HG03108 (cell line): ENCODE results near the gene RAET1G.
"Not testable (repeated sequence)": the region's sequence is repeated elsewhere in the genome, so short reads cannot be mapped to it uniquely, and the experiment has no call there.

Experiments used
- ATAC-seq: cut with Tn5 transposase; IDR thresholded peaks from one replicate; pipeline ENCODE4 v1.9.1; 2021; ENCODE audit warnings: moderate library complexity; ENCODE audit not compliant: unreplicated experiment

The RAET1G gene

DNA sequence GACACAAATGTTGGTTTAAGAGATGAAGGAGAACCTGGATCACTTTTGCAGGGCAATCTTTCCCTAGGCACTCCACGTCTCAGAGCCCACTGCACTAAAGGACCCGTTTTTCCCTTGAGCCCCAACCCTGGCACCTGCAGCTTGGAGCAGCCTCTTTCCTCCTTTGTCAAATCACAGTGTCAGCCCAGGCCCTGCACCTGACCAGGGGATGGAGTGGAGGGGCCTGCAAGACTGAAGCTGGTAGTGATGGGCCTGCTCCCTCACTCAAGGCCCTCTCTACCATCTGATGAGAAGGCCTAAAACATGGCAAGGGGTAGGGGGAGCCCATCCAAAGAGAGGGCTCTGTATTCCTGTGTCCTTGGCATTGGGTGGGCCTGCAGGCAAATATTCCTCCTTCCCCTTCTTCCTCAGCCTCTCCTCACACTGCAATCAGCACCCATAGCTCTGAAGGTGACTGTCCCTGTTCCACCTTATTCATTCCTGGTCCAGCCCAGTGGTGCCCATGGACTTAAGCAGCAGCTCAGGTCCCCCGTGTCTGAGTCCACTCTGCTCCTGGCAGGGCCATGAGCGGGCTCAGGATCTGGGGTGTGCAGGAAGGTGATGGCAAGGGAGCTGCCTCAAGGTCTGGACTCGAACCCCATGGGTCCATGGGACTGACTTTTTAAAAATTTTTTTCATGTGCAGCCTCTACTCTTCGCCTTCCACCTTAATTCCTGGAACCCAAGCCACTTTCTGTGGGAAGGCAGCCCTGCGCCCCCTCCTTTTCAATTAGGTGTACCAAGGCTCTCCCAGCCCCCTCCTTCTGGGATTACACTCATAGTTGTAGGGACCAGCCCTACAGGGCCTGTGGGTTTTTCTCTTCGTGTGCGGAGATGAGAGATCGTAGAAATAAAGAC is 6.7 kb downstream of the RAET1G start:
- ATAC-seq = no peak

DNA sequence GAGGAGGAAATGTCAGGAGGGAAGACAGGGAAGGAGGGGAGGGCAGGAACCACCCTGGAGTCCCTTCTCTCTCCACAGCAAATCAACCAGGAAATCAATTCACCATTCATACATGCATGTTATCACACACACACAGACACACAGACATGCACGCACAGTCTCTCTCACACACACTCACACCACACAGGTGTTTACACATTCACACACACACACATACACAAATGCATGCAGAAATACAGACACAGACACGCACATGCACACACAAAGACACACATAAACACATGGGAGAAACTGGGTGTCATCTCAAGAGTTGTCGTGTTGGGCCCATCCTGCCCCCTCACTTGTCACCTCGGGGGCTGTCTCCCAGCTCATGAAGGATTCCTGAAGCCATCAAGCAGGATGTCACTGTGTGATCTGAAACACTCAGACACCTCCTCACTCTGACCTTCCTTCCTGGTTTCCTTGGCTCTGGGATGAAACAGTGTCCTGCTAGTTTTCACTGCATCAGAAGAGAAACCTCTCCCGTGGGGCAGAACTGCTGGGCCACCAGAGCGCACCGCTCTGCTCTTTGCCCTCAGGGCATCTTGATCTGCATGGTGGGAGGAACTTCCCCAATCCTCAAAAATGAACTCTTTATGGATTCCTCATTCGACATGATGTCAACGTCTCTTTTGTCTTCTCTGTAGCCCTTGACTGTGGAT is 9.2 kb downstream of the RAET1G start:
- ATAC-seq = no peak

DNA sequence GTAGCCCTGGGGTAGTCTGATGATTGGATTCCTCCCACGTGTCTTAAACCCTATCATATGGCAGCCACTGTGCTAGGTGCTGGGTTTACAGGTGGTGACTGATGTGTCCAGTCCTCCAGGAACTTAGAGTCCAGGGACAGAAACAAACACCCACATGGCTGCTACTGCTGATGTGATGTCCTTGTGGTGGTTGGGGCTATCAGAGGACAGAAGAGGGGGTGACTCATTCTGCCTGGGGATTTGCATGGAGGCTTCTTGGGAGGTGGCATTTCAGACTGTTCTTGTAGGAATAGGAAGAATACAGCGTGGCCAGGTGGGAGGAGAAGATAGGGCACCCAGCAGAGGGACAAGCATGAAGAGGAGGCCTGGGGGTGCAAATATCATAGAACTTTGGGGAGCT is 9.8 kb downstream of the RAET1G start:
- ATAC-seq = no peak

DNA sequence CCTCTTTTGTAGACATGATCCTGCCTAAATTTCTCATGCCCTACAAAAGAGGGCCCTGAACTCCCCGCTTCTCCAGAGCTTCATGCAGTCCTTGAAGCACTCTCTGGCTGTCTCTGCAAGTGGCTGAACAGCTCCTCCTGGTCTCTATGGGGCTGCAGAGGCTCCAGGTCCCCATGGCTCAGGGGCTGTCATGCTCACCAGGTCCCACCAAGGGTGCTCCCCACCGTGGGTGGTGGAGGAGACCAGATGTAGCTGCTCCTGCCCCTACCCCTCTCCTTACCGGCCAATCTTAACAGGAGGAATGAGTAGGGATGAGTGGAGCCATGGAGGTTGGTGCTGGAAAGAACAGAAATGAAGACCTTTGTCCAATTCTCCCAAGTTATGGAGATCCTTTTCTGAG is 10.2 kb downstream of the RAET1G start:
- ATAC-seq = not testable (repeated sequence)

DNA sequence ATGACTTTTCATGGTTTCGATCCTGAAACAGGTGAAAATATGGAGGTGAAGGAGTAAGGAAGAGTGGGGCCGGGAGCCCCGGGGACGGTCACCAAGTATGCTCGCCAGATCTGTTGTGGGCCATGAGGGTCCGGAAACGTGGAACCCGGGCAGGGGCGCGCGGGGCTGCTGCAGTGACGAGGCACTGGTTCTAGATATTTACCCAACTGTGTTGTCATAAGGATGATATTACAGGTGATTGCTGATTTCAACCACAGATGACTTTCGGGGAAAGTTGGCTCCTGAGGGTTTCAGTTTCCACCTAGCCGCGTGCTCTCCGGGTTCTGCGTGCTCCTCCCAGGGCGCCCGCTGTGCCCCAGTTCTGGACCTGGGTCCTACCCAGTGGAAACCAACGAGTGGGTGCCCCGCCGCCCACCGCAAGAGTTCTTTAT is 12.2 kb downstream of the RAET1G start:
- ATAC-seq = no peak

DNA sequence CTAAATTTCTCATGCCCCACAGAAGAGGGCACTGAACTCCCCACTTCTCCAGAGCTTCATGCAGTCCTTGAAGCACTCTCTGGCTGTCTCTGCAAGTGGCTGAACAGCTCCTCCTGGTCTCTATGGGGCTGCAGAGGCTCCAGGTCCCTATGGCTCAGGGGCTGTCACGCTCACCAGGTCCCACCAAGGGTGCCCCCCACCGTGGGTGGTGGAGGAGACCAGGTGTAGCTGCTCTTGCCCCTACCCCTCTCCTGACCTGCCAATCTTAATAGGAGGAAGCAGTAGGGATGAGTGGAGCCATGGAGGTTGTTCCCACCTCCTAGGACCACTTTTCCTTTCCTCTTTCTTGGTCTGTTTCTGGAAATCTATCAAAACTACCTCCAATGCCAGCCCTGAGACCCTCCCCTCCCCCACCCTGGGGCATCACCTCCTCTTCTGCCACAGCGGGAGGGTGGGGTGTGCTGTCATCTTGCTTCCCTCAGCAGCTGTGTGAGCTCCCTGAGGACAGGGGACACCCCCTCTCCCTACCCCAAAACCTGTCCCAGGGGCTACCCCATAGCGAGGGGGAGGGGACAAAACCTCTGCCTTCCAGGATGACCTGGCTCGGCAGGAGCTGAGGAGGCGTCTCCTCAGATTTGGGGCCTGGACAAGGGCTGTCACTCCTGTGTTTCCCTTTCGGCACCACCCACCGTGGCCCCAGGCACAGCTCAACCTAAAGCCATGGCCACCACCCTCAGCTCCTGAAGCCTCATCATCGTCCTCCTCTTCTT is 13.0 kb downstream of the RAET1G start:
- no peak for ATAC-seq

DNA sequence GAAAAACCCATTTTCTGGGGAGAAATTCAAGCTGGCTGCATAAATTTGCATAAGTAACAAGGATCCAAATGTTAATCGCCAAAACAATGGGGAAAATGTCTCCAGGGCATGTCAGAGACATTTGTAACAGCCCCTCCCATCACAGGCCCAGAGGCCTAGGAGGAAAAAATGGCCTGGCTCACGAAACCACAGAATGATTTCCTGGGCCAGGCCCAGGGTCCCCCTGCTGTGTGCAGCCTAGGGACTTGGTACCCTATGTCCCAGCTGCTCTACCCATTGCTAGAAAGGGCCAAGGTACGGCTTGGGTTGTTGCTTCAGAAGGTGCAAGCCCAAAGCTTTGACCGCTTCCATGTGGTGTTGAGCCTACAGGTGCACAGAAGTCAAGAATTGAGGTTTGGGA is 14.4 kb downstream of the RAET1G start:
- not testable (repeated sequence) for ATAC-seq

DNA sequence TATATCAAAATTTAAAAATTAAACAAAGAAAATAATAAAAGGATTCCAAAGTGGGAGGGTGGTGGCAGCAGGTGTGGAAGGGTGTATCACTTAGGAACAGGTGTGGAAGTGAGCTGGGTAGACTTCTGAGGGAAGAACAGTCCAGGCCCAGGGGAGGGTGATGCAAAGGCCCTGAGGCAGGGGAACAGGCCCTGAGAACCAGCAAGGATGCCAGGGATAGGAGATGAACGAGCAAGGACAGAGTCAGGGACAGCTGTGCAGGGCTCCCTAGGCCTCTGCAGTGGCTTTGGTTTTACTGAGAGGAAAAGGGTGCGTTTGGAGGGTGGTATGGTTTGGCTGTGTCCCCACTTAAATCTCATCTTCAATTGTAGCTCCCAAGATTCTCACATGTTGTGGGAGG is 15.6 kb downstream of the RAET1G start:
- no peak for ATAC-seq

DNA sequence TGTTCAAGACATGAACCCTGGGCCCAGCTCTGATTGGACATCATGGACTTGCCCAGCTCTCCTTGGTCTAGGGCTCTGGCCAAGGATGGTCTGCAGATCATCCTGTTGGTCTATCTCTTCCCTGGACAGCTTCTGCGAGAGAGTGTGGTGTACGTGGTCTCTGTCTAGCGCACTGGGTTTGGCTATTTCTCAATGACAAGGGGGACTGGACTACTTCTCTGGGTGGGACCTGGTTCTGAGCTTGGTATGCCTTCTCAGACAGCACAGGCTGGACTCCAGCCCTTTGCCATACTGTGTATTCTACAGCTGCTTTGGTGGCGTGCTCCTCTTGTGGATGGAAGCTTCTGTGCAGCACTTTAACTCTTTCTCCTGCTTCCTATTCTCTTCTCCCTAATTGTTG is 16.5 kb downstream of the RAET1G start:
- no peak for ATAC-seq

DNA sequence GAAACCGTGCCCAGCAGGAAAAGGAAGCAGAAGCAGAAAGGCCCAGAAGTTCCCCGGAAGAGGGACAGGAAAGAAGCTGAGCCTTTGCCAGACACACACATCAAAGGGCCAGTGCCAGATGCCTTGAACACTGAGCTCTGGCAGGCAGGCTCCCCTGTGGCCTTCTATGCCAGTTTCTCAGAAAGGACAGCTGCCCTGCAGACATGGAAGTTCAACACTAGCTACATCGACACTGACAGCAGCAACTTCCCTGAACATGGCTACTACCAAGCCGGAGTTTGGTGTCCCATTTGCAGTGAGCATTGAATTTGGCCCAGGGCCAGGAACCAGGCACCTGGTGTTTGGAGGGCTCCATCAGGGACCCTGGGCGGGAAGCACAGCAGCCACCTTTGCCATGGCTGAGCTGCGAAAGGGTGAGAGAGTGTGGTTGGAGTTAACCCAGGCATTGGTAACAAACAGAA is 17.0 kb downstream of the RAET1G start:
- ATAC-seq = no peak

DNA sequence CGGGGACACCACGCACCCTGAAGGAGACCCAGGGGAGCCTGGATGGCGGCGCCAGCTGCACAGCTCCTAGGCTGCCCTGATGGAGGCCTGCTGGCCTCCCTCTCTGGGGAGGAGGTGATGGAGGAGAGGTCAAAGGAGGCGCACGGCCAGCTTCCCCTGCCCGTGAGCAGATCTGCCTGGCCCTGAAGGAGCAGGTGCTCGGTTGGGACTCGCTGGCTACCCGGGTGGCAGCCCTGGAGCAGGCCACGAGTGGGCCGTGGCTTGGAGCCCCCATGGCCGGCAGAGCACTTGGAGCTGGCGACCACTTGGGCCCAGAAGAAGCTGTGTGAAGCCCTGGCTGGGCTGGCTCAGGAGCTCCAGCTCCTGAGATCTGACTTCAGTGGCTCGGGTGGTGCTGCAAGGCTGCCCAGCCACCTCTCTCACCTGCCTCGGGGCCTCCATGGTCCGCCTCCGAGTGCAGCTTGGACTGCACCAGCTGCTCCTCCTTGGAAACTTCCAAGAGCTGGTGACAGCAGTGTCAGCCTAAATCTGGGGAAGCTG is 17.5 kb downstream of the RAET1G start:
- ATAC-seq = no peak

DNA sequence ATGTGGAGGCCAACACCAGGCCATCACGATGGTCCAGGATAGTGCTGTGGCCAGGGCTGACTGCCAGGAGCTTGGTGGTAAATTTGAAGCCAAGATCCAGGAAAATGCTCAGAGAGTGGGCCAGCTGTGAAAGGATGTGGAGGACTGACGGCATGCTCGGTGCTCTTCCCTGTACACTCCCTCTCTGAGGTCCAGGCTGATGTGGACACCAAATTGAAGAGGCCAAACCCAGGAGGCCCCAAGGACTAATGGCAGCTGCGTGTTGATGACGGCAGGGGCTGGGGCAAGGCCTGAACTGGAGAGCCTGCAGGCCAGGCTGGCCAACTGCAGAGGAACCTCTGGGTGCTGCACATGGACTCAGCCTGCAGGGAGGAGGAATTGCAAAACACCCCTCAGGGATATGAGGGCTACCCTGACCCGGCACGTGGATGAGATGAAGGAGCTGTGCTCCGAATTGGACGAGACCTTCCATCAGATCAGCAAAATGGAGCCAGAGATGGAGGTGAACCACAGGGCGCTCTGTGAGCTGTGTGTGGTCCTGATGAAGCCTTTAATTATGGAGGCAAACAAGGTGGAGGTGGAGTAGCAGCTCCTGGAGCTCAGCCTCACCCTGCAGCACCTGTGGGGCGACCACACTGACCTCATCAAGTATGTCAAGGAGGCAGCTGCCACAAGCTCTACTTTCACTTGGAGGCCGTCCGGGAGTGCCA is 18.1 kb downstream of the RAET1G start:
- no peak for ATAC-seq

DNA sequence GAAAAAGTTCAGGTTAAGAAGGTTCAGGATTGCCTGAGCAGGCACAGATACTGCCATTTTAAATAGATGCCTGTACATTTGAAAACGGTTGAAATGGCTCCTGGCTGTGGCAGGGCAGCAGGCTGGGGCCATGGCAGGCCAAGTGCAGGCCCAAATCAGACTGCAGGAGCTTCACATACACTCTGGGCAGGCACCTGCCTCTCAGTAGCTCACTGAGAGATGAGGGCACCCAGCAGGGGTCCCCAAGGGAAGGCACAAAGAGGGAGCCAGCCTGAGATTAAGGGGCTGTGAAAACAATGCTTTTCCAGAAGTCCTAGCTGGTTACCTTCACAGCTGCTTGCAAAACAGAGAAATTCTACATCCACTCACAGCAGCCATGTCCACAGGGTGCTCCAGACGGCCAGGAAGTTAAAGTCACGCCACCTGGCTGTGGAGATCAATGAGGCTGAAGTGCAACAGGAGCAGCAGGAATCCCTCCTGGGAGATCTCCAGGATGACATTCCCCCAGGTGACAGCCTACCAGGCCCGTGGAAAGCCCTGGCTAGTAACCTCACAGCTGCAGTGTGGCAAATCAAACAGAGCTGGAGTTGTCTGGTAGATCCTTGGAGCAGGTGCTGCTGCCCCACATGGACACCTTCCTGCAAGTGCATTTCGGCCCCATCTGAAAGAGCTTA is 18.8 kb downstream of the RAET1G start:
- no peak for ATAC-seq

DNA sequence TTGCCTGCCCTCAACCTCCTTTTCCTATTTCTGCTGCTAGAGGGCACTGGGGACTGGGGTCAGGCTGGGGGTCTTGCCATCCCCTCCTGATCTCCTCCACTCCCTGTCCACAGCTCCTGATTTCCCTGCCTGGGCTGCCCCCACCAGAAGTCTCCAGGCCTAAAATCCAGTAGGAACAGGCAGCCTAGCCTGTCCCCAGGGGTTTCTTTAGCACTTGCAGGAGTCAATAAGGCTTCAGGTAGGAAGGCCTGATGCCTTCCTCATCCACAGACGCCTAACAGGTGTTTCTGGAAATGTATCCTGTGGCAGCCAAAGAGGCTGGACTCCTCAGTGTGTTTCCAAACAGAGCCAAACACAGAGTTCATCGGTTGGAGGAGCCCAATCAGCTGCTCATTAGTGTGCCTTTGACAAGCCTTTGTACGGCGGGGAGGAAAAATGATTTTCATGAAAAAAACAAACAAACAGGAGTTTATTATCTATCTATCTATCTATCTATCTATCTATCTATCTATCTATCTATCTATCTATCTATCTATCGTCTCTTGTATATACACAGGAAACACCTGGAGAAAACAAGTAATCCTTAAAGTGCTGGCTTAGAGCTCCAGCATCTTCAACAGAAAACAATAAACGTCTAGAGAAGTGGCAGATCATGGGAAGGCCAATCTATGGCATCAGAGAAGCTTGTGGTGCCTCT is 21.3 kb downstream of the RAET1G start:
- ATAC-seq = no peak

DNA sequence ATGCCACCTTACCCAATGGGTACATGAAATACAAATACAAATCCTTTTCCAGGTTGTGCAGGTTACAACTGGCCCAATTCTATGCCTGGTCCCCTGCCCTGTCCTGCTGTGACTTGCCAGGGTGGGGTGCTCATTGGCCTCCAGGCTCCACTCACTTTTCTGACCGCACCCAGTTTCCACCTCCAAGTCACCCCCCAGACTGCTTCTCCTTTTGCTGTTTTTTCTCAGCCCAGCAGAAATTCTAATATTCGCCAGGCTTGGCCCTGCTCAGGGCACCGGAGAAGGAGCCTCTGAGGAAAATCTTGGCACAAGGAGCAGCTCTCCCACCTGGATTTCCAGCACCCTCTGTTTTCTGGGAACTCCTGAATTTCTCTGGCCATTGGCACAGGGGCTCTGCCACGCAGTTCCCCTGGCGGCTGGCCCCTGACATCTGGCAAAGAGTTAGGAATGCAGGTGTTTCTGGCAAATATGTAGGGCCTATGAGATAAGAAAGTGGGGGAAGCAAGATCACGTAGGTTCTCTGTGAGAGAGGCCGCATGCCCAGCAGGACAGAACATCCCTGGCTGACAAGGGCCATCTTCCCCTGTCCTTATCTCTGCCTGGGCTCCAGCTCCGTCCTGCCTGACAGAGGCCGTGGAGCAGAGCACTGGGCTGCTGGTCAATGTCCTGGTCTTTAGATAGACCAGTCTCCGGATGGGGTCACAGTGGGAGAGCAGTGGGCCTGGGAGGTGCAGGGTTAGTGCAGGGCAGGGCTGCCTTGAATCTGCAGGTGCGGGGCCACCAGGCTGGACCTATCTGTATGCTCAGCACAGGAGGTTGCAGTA is 22.1 kb downstream of the RAET1G start:
- no peak for ATAC-seq

DNA sequence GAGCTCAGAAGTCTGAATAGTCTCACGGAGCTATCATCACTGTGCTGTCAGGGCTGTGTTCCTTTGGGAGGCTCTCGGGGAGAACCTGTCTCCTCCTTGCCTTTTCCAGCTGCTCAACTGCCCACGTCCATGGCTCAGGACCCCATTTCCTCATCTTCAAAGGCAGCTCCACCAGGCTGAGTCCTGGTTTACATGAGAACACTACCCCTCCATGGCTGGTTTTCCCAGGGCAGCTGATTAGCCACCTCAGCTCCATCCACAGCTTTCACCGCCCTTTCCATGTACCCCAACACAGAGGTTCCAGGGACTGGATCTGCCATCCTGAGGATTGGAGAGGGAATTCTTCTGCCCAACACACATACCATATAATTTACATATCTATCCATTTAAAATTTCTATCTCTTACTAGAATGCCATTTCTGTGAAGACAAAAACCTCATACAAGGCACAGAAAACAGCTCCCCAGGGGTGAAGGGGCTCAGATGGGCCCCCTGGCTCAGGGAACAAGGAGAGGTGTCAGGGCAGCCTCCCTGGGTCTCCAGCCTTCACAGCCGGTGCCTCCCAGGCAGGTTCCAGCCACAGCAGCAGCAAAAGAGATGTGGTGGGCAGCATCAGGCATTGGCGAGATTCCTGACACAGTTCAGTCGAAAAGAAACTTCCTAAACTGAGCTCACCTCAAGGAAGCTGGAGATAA is 22.8 kb downstream of the RAET1G start:
- no peak for ATAC-seq

DNA sequence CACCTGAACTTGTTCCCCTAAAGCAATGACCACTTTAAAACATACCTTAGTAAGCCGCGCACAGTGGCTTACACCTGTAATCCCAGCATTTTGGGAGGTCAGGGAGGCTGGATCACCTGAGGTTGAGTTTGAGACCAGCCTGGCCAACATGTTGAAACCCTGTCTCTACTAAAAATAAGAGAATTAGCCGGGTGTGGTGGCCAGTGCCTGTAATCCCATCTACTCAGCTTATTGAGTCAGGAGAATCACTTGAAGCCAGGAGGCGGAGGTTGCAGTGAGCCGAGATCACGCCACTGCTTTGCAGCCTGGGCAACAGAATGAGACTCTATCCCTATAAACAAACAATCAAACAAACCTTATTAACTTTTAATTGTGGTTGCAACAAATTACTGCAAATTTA is 23.4 kb downstream of the RAET1G start:
- no peak for ATAC-seq

DNA sequence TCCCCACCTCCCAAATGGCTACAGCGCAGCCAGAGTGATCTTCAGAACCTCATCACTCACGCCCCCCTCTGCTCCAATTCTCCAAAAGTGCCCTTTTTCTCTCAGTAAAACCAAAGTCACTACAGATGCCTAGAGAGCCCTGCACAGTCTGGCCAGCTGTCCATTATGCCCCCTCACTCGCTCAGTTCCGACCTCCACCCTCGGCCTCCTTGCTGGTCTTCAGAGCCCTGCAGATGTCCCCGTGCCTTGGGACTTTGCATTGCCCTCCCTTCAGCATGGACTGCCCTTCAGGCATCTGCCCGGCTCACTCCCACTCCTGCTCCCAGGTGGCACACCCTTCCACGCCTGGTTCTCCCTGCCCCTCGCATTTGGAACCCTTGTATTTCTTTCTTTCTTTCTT is 24.0 kb downstream of the RAET1G start:
- ATAC-seq = no peak
